Activated T-helper 2 cell treated with anti-CD3 and anti-CD28 coated beads, Interferon-gamma antibody, Interleukin-2, Interleukin-4, amounts not matched to agents 10 μg/mL and 5 μg/mL and 100 μg/mL, durations not matched to agents 14 hours and 24 hours and 36 hours (primary cell): Measurements from ENCODE around the gene CACNA1I. TPM values are rescaled to one million over a fixed set of nuclear protein-coding genes. Genes with fewer than 3 reads are reported as not detected.

Source experiments
- DNase-seq: peaks from one replicate; pipeline ENCODE4 v3.0.0; 2021; ENCODE audit warnings: low spot score
- H3K27ac Mint-ChIP-seq: one replicate; pipeline ENCODE4 v1.8.0; 2021; ENCODE audit warnings: mixed read lengths
- H3K27me3 Mint-ChIP-seq: one replicate; pipeline ENCODE4 v1.8.0; 2021; ENCODE audit warnings: low read depth, mixed read lengths
- H3K36me3 Mint-ChIP-seq: one replicate; pipeline ENCODE4 v1.8.0; 2021; ENCODE audit warnings: low read depth, mixed read lengths
- H3K4me1 Mint-ChIP-seq: one replicate; pipeline ENCODE4 v1.8.0; 2021; ENCODE audit warnings: low read depth, mixed read lengths
- H3K4me3 Mint-ChIP-seq: one replicate; pipeline ENCODE4 v1.8.0; 2021; ENCODE audit warnings: low read depth, mild to moderate bottlenecking, moderate library complexity, mixed read lengths
- H3K9me3 Mint-ChIP-seq: one replicate; pipeline ENCODE4 v1.8.0; 2021; ENCODE audit warnings: mixed read lengths
- intact Hi-C: fragments of 100-400 bp; cut with micrococcal nuclease; formaldehyde crosslinking; loops from one replicate; pipeline ENCODE4 v1.15.1; 2023
- total RNA-seq: library from RNA; stranded (reverse); gene quantifications from 2 replicates; pipeline ENCODE4 v1.2.3, GENCODE V29; 2022

The CACNA1I gene
- total RNA-seq, 1 donor from 2014 or later: 0.09 TPM

- Mint-ChIP-seq H3K4me3 (no peak overlapping the region), H3K27me3 (peaks cover 47% of the 10 kb centered on the region), H3K27ac (no peak overlapping the region), H3K36me3 (no peaks in the 10 kb centered on the region), H3K9me3 (peaks cover 7% of the 10 kb centered on the region), H3K4me1 (no peaks in the 10 kb centered on the region)
- DNase-seq: no peak
- intact Hi-C loops: no loop called here
These were observed 9.5 kb downstream of the CACNA1I start for GRCh38 chr22:39580006-39580441.

DNA sequence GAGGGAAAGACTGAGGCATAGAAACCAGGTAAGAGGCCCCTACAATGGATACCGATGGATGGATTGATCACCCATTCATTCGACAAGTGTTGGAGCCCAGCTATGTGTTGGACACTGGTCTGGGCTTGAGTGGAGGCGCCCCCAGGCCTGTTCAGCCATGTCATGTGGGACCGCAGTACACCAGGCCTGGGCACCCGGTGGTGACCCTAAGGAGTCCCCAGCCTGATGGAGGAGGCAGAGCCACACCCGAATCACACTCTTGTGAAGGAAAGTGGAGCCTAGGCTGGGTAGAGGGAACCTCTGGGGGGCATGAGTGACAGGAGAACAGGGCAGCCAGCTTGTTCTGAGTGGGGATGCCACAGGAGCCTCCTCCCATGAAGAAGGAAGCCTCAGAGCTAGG lies 10.2 kb downstream of the CACNA1I start:
- H3K4me1 Mint-ChIP-seq: no peaks in the 10 kb centered on the region
- H3K27me3 Mint-ChIP-seq: peaks cover 43% of the 10 kb centered on the region
- intact Hi-C loops: no loop called here
- DNase-seq: no peak
- no peak overlapping the region for H3K27ac Mint-ChIP-seq
- no peaks in the 10 kb centered on the region for H3K36me3 Mint-ChIP-seq
- no peak overlapping the region for H3K4me3 Mint-ChIP-seq
- peaks cover 7% of the 10 kb centered on the region for H3K9me3 Mint-ChIP-seq

DNA sequence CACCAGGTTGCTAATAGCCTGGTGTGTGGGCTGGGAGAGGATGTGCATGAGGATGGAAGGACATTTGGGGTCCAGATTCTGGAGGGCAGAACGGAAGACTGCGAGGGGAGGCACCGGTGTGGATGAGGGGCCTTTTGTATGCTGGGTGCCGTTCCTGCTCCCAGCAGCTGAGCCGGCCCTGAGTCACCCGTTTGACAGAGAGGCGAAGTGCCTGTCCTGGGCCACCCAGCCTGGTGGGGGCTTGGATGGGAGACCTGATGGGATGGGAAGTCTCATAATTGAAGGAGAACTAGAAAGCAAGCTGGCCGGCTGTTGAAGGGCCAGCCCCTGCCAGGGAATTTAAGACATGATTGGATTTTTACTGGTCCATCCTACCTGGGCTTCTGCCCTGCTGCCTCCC lies 10.8 kb downstream of the CACNA1I start:
- H3K4me3 Mint-ChIP-seq: no peak overlapping the region
- DNase-seq: no peak
- H3K4me1 Mint-ChIP-seq: no peaks in the 10 kb centered on the region
- intact Hi-C loops: no loop called here
- H3K27me3 Mint-ChIP-seq: peaks cover 43% of the 10 kb centered on the region
- H3K36me3 Mint-ChIP-seq: no peaks in the 10 kb centered on the region
- peaks cover 7% of the 10 kb centered on the region for H3K9me3 Mint-ChIP-seq
- H3K27ac Mint-ChIP-seq: no peak overlapping the region

- Mint-ChIP-seq H3K4me1 (no peaks in the 10 kb centered on the region), H3K4me3 (no peak overlapping the region)
- intact Hi-C loops: no loop called here
These were observed 12.6 kb downstream of the CACNA1I start for GRCh38 chr22:39583066-39583667.

GRCh38 chr22:39589875-39590274 lies 19.3 kb downstream of the CACNA1I start:
- no peaks in the 10 kb centered on the region for H3K9me3 Mint-ChIP-seq
- no peaks in the 10 kb centered on the region for H3K36me3 Mint-ChIP-seq
- H3K27ac Mint-ChIP-seq: no peak overlapping the region
- H3K4me1 Mint-ChIP-seq: no peaks in the 10 kb centered on the region
- no peak overlapping the region for H3K4me3 Mint-ChIP-seq
- DNase-seq: no peak
- H3K27me3 Mint-ChIP-seq: peaks cover 10% of the 10 kb centered on the region
- intact Hi-C loops: no loop called here

More at GRCh38 chr22:39583066-39583667, 12.6 kb downstream of the CACNA1I start:
- H3K36me3 Mint-ChIP-seq: no peaks in the 10 kb centered on the region
- H3K9me3 Mint-ChIP-seq: peaks cover 7% of the 10 kb centered on the region
- no peak overlapping the region for H3K27ac Mint-ChIP-seq
- peaks cover 39% of the 10 kb centered on the region for H3K27me3 Mint-ChIP-seq
- no peak for DNase-seq

- Mint-ChIP-seq H3K4me1 (no peaks in the 10 kb centered on the region), H3K27me3 (peaks cover 19% of the 10 kb centered on the region), H3K9me3 (no peaks in the 10 kb centered on the region), H3K27ac (no peak overlapping the region), H3K36me3 (no peaks in the 10 kb centered on the region), H3K4me3 (no peak overlapping the region)
- no peak for DNase-seq
- intact Hi-C loops: no loop called here
These were observed 21.8 kb downstream of the CACNA1I start for GRCh38 chr22:39592081-39593065.

DNA sequence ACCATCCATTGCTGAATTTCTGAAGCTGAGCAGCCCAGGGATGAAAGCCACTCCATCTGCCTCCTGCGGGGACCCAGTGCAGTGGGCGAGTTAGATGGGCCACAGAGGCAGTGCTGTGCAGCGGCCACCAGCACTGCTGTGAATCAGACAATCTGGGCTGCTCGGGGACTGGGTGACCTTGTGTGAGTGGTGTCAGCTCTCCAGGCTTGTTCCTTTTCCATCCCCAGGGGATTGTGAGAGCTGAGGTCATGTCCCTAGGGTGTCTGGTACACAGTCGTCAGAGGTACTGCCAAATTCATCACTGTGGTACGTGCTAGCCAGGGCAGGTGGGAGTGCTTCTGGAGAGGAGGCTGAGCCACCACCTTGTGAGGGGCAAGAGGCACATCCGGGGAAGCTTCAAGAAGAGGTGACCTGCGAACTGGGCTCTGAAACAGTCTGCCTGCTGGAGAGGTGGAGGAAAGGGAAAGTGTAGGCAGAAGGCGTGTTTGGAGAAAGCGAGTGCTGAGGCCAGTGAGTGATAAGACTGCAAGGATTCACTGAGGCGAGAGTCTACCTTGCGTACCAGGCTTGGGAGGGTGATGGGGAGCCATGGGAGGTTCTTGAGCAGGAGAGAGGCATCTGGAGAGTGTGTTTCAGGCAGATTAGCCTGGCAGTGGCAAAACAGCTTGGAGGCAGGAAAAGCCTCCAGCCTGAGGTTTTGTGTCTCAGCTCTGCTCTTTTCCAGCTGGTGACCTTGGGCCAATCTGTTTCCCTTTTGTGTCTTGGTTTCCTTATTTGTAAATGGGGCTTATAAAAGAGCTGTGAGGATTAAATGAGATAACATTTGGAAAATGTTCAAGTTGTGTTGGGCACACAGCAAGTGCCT lies 22.7 kb downstream of the CACNA1I start:
- H3K4me1 Mint-ChIP-seq: peaks cover under 1% of the 10 kb centered on the region
- no peak for DNase-seq
- H3K36me3 Mint-ChIP-seq: no peaks in the 10 kb centered on the region
- H3K4me3 Mint-ChIP-seq: no peak overlapping the region
- no peaks in the 10 kb centered on the region for H3K9me3 Mint-ChIP-seq
- H3K27me3 Mint-ChIP-seq: peaks cover 23% of the 10 kb centered on the region
- no peak overlapping the region for H3K27ac Mint-ChIP-seq
- intact Hi-C loops: no loop called here

- peaks cover 4% of the 10 kb centered on the region for H3K4me1 Mint-ChIP-seq
- peaks cover 24% of the 10 kb centered on the region for H3K27me3 Mint-ChIP-seq
- no peak overlapping the region for H3K27ac Mint-ChIP-seq
- no peak overlapping the region for H3K4me3 Mint-ChIP-seq
- H3K9me3 Mint-ChIP-seq: no peaks in the 10 kb centered on the region
- intact Hi-C loops: no loop called here
- no peak for DNase-seq
- no peaks in the 10 kb centered on the region for H3K36me3 Mint-ChIP-seq
These were observed 23.4 kb downstream of the CACNA1I start for GRCh38 chr22:39593931-39594285.

DNA sequence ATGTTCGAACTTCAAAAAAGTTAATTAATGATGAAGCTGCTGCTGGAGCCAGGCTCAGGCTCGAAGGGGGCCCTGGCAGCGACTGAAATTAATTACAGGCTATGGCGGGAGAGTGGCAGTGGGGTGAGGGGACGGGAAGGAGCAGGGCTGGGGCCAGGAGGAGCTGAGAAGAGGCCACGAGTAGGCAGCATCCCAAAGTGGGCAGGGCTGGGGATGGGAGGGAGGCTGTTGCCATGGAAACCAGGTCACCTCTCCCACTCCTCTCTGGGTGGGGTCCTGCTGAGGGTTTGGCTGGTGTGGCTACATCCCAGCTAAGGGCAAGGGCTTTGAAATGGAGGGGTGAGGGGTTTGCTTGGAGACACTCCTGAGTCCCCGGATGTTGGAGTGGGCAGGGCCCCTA lies 23.9 kb downstream of the CACNA1I start:
- intact Hi-C loops: no loop called here
- Mint-ChIP-seq H3K27me3 (peaks cover 24% of the 10 kb centered on the region), H3K4me3 (no peak overlapping the region), H3K9me3 (no peaks in the 10 kb centered on the region), H3K27ac (no peak overlapping the region), H3K4me1 (peaks cover 4% of the 10 kb centered on the region), H3K36me3 (no peaks in the 10 kb centered on the region)
- DNase-seq: no peak

- DNase-seq: no peak
- Mint-ChIP-seq H3K36me3 (no peaks in the 10 kb centered on the region), H3K4me1 (peaks cover 4% of the 10 kb centered on the region), H3K4me3 (no peak overlapping the region), H3K27ac (no peak overlapping the region), H3K27me3 (peaks cover 24% of the 10 kb centered on the region), H3K9me3 (no peaks in the 10 kb centered on the region)
- intact Hi-C loops: no loop called here
These were observed 25.1 kb downstream of the CACNA1I start for GRCh38 chr22:39595622-39596172.

DNA sequence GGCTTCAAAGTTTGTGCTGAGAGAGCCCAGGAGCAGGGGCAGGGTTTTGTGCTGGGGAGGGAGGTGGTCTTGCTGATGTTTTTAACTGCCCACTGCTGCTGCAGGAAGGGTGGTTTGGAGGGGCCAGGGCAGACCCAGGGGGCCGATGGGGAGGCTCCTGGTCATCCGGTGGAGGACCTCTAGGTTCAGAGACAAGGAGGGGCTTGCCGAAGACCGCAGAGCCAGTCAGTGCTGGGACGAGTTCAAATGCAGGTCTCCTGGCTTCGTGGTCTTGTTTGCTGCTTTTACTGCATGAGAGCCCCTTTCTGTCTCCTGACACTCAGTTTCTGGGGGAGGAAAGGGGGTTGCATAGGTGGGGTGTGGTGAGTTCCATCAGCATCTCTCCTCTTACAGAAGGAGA lies 26.0 kb downstream of the CACNA1I start:
- intact Hi-C loops: no loop called here
- Mint-ChIP-seq H3K4me3 (no peak overlapping the region), H3K4me1 (peaks cover 9% of the 10 kb centered on the region), H3K27me3 (peaks cover 22% of the 10 kb centered on the region), H3K27ac (no peak overlapping the region), H3K9me3 (no peaks in the 10 kb centered on the region), H3K36me3 (no peaks in the 10 kb centered on the region)
- no peak for DNase-seq

DNA sequence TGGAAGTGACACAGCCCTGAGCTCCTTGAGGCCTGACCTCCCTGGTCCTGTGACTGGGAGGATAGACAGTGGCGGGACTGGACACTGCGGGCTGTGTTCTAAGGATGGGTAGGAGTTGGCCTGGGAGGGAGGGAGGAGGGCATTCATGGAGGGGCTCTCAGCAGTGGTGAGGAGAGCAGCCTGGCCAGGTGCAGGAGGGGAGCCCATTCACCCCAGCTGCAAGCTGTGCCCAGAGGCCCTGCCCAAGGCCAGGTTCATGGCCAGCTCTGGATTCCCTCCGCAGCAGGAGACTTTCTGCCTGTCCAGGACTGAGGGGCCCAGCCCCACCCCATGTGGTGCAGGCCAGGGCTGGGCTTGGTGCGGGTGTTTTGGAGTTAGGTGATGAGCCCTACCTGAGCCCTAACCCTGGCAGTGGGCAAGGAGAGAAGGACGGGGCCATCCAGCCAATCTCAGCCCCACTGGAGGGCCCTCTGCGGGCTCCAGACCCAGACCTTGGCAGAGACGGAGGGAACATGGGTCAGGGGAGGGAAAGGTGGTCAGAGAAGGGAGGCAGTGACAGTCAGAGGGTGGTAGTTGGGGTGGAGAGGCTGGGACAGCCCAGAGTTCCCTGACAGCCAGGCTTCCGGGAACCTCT lies 26.8 kb downstream of the CACNA1I start:
- Mint-ChIP-seq H3K9me3 (no peaks in the 10 kb centered on the region), H3K4me3 (no peak overlapping the region), H3K36me3 (no peaks in the 10 kb centered on the region), H3K4me1 (peaks cover 14% of the 10 kb centered on the region), H3K27ac (no peak overlapping the region), H3K27me3 (peaks cover 22% of the 10 kb centered on the region)
- intact Hi-C loops: no loop called here
- no peak for DNase-seq
